22Rv1 (cell line): ENCODE data around the gene CCDC144A.
A peak's percentile ranks its signal among the peaks of the same experiment; 100 is the strongest.
"Not testable (repeated sequence)": the region's sequence is repeated elsewhere in the genome, so short reads cannot be mapped to it uniquely, and the experiment has no call there.

ENCODE experiments used
- H3K27ac ChIP-seq: fragments of 450-650 bp; 2 replicates; pipeline ENCODE4 v1.5.1; 2017
- ZFX ChIP-seq: fragments of 450-650 bp; IDR thresholded peaks from 2 replicates; pipeline ENCODE4 v1.6.1; 2017; ENCODE audit warnings: antibody characterized with exemption, borderline replicate concordance
- TF ChIP-seq, protein P1 (sequence below): fragments of 450-650 bp; IDR thresholded peaks from 2 replicates; pipeline ENCODE4 v1.5.1; 2017; ENCODE audit warnings: mild to moderate bottlenecking

The CCDC144A gene, protein sequence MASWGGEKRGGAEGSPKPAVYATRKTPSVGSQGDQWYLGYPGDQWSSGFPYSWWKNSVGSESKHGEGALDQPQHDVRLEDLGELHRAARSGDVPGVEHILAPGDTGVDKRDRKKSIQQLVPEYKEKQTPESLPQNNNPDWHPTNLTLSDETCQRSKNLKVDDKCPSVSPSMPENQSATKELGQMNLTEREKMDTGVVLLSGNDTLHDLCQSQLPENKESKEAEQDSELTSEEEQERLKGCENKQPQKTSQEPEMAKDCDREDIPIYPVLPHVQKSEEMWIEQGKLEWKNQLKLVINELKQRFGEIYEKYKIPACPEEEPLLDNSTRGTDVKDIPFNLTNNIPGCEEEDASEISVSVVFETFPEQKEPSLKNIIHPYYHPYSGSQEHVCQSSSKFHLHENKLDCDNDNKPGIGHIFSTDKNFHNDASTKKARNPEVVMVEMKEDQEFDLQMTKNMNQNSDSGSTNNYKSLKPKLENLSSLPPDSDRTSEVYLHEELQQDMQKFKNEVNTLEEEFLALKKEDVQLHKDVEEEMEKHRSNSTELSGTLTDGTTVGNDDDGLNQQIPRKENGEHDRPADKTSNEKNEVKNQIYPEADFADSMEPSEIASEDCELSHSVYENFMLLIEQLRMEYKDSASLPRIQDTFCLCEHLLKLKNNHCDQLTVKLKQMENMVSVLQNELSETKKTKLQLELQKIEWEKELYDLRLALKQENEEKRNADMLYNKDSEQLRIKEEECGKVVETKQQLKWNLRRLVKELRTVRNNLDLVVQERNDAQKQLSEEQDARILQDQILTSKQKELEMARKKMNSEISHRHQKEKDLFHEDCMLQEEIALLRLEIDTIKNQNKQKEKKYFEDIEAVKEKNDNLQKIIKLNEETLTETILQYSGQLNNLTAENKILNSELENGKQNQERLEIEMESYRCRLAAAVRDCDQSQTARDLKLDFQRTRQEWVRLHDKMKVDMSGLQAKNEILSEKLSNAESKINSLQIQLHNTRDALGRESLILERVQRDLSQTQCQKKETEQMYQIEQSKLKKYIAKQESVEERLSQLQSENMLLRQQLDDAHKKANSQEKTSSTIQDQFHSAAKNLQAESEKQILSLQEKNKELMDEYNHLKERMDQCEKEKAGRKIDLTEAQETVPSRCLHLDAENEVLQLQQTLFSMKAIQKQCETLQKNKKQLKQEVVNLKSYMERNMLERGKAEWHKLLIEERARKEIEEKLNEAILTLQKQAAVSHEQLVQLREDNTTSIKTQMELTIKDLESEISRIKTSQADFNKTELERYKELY (N-terminal part only)

DNA sequence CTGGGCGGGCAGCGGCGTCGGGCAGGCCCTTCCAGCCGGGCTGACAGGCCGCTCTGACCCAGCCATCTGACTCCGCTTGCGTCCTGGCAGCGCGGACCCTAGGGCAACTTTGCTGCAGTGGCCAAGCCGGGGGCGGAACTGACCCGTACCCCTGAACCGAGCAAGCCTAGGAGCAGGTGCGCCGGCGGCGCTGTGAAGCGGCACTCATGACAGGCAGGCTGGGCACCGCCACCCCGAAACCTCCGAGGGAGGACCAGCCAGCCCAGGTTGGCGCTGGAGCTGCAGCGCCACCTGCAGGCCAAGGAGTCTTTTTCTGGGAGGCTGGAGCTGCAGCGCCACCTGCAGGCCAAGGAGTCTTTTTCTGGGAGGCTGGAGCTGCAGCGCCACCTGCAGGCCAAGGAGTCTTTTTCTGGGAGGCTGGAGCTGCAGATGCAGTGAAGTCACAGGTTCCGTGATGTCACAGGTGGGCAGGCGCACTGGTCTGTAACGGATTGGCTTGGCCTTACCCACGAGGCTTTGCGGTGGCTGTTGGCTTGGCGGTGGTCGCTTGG lies at the start of gene CCDC144A:
Gene CCDC144A, plus strand, starts transcription at position 511 of the 551 bp plus-strand sequence. CDS start 160 bp downstream, outside the sequence.
- TF ChIP-seq, protein P1, sequence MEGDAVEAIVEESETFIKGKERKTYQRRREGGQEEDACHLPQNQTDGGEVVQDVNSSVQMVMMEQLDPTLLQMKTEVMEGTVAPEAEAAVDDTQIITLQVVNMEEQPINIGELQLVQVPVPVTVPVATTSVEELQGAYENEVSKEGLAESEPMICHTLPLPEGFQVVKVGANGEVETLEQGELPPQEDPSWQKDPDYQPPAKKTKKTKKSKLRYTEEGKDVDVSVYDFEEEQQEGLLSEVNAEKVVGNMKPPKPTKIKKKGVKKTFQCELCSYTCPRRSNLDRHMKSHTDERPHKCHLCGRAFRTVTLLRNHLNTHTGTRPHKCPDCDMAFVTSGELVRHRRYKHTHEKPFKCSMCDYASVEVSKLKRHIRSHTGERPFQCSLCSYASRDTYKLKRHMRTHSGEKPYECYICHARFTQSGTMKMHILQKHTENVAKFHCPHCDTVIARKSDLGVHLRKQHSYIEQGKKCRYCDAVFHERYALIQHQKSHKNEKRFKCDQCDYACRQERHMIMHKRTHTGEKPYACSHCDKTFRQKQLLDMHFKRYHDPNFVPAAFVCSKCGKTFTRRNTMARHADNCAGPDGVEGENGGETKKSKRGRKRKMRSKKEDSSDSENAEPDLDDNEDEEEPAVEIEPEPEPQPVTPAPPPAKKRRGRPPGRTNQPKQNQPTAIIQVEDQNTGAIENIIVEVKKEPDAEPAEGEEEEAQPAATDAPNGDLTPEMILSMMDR: peak; percentile 77
- H3K27ac ChIP-seq: not testable (repeated sequence)

GRCh38 chr17:16649585-16649984 lies 40.5 kb upstream of the CCDC144A start:
- no peak overlapping the region for H3K27ac ChIP-seq
- TF ChIP-seq ZFX: no peak
- TF ChIP-seq, protein P1: no peak

DNA sequence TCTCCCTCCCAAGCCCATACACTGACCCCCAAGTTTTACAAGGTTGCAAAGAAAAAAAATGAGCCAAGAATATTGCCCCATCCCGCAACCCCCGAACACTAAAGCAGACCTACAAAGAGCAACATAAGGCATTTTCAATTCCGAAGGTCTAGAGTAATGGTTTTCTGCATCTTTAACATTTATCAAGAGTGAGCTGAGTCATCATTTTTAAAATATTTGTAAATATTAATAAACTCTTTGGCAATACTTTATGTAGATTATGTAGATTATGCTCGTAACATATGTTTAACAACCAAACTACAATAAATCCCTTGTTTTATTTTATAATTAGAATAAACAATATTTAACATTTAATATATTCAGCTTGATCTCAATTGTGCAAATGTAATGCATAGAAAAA lies 37.8 kb upstream of the CCDC144A start:
- TF ChIP-seq, protein P1: no peak
- H3K27ac ChIP-seq: peak overlapping the region; percentile 90

- peak overlapping the region; percentile 90 for H3K27ac ChIP-seq
- no peak for TF ChIP-seq ZFX
Observed at GRCh38 chr17:16652847-16653366, 37.1 kb upstream of the CCDC144A start.

- TF ChIP-seq ZFX: no peak
- TF ChIP-seq, protein P1: no peak
- H3K27ac ChIP-seq: peak within 1 kb of the TSS; percentile 90
Observed at GRCh38 chr17:16653367-16654041, 36.5 kb upstream of the CCDC144A start, which contains the start of gene ZNF624. Gene ZNF624, minus strand, starts transcription at chr17:16653850.

DNA sequence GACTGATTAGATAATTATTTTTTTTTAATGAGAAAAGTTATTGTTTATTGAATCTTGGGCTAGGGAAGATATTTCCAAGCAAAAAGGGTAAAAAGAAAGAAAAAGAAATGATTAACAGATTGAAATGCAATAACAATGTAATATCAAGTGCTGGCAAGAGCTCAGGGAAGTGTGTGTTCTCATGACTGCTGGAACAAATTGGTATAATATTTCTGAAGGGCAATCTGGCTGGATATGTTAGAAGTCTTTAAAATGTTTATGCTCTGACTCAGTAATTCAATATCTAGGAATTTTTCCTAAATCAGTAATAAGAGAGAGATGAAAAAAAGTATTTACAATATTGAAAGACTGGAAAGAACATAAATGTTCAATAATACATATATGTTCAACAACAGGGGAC lies 28.8 kb upstream of the CCDC144A start:
- H3K27ac ChIP-seq: no peak overlapping the region

More for the DNA sequence above, 28.8 kb upstream of the CCDC144A start:
- TF ChIP-seq ZFX: no peak
- TF ChIP-seq, protein P1: no peak
